Colonic mucosa (tissue), 4 donors: ENCODE measurements around the gene USP15. TPM values are rescaled to one million over a fixed set of nuclear protein-coding genes. Genes with fewer than 3 reads are reported as not detected.

Experiments
- DNase-seq: peaks from one replicate; pipeline ENCODE4 v3.0.0-alpha.2; 2020
- H3K27ac ChIP-seq: fragments of 200-600 bp; one replicate; pipeline ENCODE4 v1.8.0; 2021
- H3K27me3 ChIP-seq: fragments of 200-600 bp; one replicate; pipeline ENCODE4 v1.8.0; 2021
- H3K36me3 ChIP-seq: fragments of 200-600 bp; one replicate; pipeline ENCODE4 v1.8.0; 2021
- H3K4me1 ChIP-seq: fragments of 200-600 bp; one replicate; pipeline ENCODE4 v1.8.0; 2021; ENCODE audit warnings: mild to moderate bottlenecking
- H3K4me3 ChIP-seq: fragments of 200-600 bp; one replicate; pipeline ENCODE4 v1.8.0; 2021
- H3K9ac ChIP-seq, 2 donors: one replicate each; pipeline ENCODE4 v1.7.0; 2013; ENCODE audit warnings: control low read depth in 2 of 2, low read depth in 2 of 2, low read length in 2 of 2
- H3K9me3 ChIP-seq: fragments of 200-600 bp; one replicate; pipeline ENCODE4 v1.8.0; 2021
- CTCF ChIP-seq: fragments of 200-600 bp; IDR thresholded peaks from one replicate; pipeline ENCODE4 v1.8.0; 2022; ENCODE audit warnings: antibody characterized with exemption, mild to moderate bottlenecking
- intact Hi-C: fragments of 100-400 bp; cut with DNase I; formaldehyde crosslinking; loops from one replicate; pipeline ENCODE4 v1.14.1; 2022
- total RNA-seq, 2 donors: library from RNA; stranded (reverse); fragmentation: NEBNext Ultra II Directional in 1 of 2; extraction: Animal tissue kit (Norgen Biotek cat#: 25700) in 1 of 2; gene quantifications; one replicate each; pipeline ENCODE4 v1.2.1, GENCODE V29; 2021
- donor health status: healthy.
- donor health status: DM: no; HTN: no; CAD: no.
- donor health status: DM: no; HTN: no; CAD: no.

Gene USP15
- total RNA-seq, 2 donors from 2014 or later = 50.3 to 63.0 TPM

GRCh38 chr12:62256408-62257096 lies 3.7 kb upstream of the USP15 start:
- Histone ChIP-seq H3K36me3 (no peaks in the 10 kb centered on the region), H3K4me3 (no peak overlapping the region), H3K9me3 (no peaks in the 10 kb centered on the region), H3K9ac (no peak overlapping the region), H3K4me1 (no peaks in the 10 kb centered on the region), H3K27ac (no peak overlapping the region), H3K27me3 (no peaks in the 10 kb centered on the region)
- TF ChIP-seq CTCF = no peak
- intact Hi-C loops = no loop called here
- DNase-seq = no peak

- Histone ChIP-seq H3K9me3 (no peaks in the 10 kb centered on the region), H3K4me3 (no peak overlapping the region), H3K27me3 (no peaks in the 10 kb centered on the region), H3K36me3 (no peaks in the 10 kb centered on the region), H3K4me1 (peaks cover 9% of the 10 kb centered on the region), H3K27ac (no peak overlapping the region), H3K9ac (no peak overlapping the region)
- TF ChIP-seq CTCF = no peak
- intact Hi-C loops = no loop called here
- no peak for DNase-seq
Observed at GRCh38 chr12:62258231-62258630, 2.0 kb upstream of the USP15 start.

GRCh38 chr12:62258941-62259630 lies 1.1 kb upstream of the USP15 start:
- Histone ChIP-seq H3K36me3 (no peaks in the 10 kb centered on the region), H3K9me3 (no peaks in the 10 kb centered on the region), H3K9ac (peak overlapping the region in 1 of 2 donors; percentile 86), H3K27ac (peak overlapping the region; percentile 97), H3K4me3 (peak overlapping the region; percentile 96), H3K4me1 (peaks cover 13% of the 10 kb centered on the region), H3K27me3 (no peaks in the 10 kb centered on the region)
- DNase-seq = peak; percentile 23
- intact Hi-C loops = no loop called here
- no peak for TF ChIP-seq CTCF

GRCh38 chr12:62259631-62259992 lies 592 bp upstream of the USP15 start:
- Histone ChIP-seq H3K27ac (peak overlapping the region; percentile 97), H3K4me3 (peak overlapping the region; percentile 96), H3K27me3 (no peaks in the 10 kb centered on the region), H3K36me3 (no peaks in the 10 kb centered on the region), H3K9ac (peak overlapping the region; percentile 86 to 93), H3K9me3 (no peaks in the 10 kb centered on the region), H3K4me1 (peaks cover 13% of the 10 kb centered on the region)
- intact Hi-C loops = no loop called here
- TF ChIP-seq CTCF = no peak
- DNase-seq = no peak

GRCh38 chr12:62260733-62261683 lies 804 bp downstream of the USP15 start:
- intact Hi-C loops = loop anchor here (5.0 kb wide), 1 partner anchor 341 kb away; no protein-coding TSS in a partner anchor
- Histone ChIP-seq H3K27ac (peak overlapping the region; percentile 97), H3K9me3 (no peaks in the 10 kb centered on the region), H3K4me1 (peaks cover 13% of the 10 kb centered on the region), H3K36me3 (no peaks in the 10 kb centered on the region), H3K27me3 (no peaks in the 10 kb centered on the region), H3K4me3 (peak overlapping the region; percentile 96), H3K9ac (peak overlapping the region; percentile 86 to 93)
- no peak for TF ChIP-seq CTCF
- peak; percentile 53 for DNase-seq
